ENCODE data around the gene ANGPTL4. TPM values are rescaled to one million over a fixed set of nuclear protein-coding genes. Genes with fewer than 3 reads are reported as not detected.
A peak's percentile ranks its signal among the peaks of the same experiment; 100 is the strongest.

ANGPTL4 gene
- total RNA-seq, 1 donor from 2014 or later: 6.3 TPM

DNA sequence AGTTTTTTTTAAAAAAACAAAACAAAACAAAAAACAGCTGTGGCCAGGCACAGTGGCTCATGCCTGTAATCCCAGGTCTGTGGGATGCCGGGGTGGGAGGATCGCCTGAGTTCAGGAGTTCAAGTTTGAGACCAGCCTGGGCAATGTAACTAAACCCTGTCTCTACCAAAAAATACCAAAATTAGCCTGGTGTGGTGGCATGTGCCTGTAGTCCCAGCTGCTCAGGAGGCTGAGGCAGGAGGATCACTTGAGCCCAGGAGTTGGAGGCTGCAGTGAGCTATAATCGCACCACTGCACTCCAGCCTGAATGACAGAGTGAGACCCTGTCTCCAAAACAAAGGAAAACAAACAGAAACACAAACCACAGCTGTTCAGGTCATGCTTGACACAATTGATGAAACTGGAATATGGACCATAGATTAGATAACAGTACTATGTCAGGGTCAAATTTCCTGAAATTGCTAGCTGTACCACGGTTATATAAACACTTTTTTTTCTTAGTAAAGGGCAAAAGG lies 6.9 kb upstream of the ANGPTL4 start:
- no peak for ATAC-seq
- H3K36me3 ChIP-seq: no peaks in the 10 kb centered on the region
- intact Hi-C loops (cut with DNase I): loop anchor here (5.0 kb wide), 1 partner anchor 40 kb away; no protein-coding TSS in a partner anchor
- no peaks in the 10 kb centered on the region for H3K9me3 ChIP-seq
- H3K27me3 ChIP-seq: no peaks in the 10 kb centered on the region
- no peak for DNase-seq
- peaks cover 43% of the 10 kb centered on the region for H3K4me1 ChIP-seq
- H3K27ac ChIP-seq: no peak overlapping the region
- H3K4me3 ChIP-seq: no peak overlapping the region
- TF ChIP-seq, protein P1, sequence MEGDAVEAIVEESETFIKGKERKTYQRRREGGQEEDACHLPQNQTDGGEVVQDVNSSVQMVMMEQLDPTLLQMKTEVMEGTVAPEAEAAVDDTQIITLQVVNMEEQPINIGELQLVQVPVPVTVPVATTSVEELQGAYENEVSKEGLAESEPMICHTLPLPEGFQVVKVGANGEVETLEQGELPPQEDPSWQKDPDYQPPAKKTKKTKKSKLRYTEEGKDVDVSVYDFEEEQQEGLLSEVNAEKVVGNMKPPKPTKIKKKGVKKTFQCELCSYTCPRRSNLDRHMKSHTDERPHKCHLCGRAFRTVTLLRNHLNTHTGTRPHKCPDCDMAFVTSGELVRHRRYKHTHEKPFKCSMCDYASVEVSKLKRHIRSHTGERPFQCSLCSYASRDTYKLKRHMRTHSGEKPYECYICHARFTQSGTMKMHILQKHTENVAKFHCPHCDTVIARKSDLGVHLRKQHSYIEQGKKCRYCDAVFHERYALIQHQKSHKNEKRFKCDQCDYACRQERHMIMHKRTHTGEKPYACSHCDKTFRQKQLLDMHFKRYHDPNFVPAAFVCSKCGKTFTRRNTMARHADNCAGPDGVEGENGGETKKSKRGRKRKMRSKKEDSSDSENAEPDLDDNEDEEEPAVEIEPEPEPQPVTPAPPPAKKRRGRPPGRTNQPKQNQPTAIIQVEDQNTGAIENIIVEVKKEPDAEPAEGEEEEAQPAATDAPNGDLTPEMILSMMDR (IDR thresholded peaks at IDR 0.05): no peak

DNA sequence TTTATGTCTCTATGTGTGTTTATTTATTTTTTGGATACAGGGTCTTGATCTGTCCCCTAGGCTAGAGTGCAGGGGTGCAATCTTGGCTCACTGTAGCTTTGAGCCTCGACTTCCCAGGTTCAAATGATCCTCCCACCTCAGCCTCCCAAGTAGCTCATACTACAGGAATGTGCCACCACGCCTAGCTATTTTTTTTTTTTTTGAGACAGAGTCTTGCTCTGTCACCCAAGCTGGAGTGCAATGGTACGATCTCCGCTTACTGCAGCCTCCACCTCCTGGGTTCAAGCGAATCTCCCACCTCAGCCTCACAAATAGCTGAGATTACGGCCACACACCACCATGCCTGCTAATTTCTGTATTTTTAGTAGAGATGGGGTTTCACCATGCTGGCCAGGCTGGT lies 5.0 kb upstream of the ANGPTL4 start:
- H3K27ac ChIP-seq: no peak overlapping the region
- intact Hi-C loops (cut with DNase I): loop anchor here (5.0 kb wide), 1 partner anchor 38 kb away; no protein-coding TSS in a partner anchor
- H3K9me3 ChIP-seq: no peaks in the 10 kb centered on the region
- no peak for DNase-seq
- peaks cover 49% of the 10 kb centered on the region for H3K4me1 ChIP-seq
- H3K36me3 ChIP-seq: no peaks in the 10 kb centered on the region
- TF ChIP-seq, protein P1 (IDR thresholded peaks at IDR 0.05): no peak
- no peak overlapping the region for H3K4me3 ChIP-seq
- H3K27me3 ChIP-seq: no peaks in the 10 kb centered on the region
- ATAC-seq: no peak

DNA sequence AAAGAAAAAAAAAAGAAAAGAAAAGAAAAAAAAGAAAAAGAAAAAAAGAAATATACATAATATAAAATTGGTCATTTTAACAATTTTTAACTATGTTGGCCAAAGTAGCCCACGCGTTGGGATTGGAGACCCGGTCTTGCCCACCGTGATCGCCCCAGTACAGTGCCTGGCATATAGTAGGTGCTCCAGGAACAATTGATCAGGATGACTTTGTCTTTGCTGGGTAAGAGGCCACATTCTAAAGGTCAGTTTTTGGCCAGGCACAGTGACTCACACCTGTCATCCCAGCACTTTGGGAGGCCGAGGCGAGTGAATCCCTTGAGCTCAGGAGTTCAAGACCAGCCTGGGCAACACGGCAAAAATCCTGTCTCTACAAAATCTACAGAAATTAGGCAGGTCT lies 3.8 kb upstream of the ANGPTL4 start:
- Histone ChIP-seq H3K9me3 (no peaks in the 10 kb centered on the region), H3K4me1 (peaks cover 47% of the 10 kb centered on the region), H3K36me3 (no peaks in the 10 kb centered on the region), H3K27ac (no peak overlapping the region), H3K4me3 (no peak overlapping the region), H3K27me3 (no peaks in the 10 kb centered on the region)
- intact Hi-C loops (cut with DNase I): no loop called here
- TF ChIP-seq, protein P1 (IDR thresholded peaks at IDR 0.05): no peak
- DNase-seq (no peak), ATAC-seq (no peak)

DNA sequence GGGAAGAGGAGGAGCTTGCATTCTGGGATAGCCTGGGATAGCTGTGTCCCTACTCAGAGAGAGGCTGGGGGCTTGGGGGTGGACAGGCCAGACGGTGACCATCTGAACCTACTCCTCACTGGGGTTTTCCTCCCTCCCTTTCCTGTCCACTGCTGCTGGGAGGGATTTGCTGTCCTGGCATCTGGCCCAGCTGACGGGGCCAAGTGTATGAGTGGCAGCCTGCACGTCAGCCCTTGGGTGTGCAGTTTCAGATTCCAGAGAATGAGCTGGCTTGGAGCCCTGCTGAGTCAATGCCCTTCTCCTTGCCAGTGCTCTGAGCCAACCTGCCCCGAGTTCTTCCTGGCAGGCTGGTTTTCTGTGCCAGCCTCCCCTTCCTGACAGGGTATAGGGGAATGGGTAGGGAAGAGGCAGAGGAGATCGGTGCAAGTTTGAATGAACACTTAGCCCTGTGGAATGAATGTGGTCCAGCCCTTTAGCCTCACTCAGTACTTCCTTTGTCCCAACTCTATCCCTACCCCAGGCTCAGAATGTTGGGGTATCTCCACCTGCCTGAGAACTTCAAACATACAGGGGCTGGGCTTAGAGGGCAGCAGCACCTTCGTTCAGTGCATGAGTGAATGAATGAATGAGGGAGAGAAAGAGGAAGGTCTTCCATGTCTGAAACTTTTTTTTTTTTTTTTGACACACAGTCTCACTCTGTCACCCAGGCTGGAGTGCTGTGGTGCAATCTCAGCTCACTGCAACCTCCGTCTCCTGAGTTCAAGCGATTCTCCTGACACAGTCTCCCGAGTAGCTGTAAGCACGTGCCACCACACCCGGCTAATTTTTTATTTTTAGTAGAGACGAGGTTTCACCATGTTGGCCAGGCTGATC lies 1.8 kb upstream of the ANGPTL4 start:
- no peaks in the 10 kb centered on the region for H3K27me3 ChIP-seq
- ATAC-seq (peak; percentile 92), DNase-seq (peak; percentile 95)
- no peaks in the 10 kb centered on the region for H3K36me3 ChIP-seq
- H3K9me3 ChIP-seq: no peaks in the 10 kb centered on the region
- intact Hi-C loops (cut with DNase I): no loop called here
- peaks cover 44% of the 10 kb centered on the region for H3K4me1 ChIP-seq
- TF ChIP-seq, protein P1 (IDR thresholded peaks at IDR 0.05): no peak
- H3K27ac ChIP-seq: peak overlapping the region; percentile 75
- H3K4me3 ChIP-seq: no peak overlapping the region

DNA sequence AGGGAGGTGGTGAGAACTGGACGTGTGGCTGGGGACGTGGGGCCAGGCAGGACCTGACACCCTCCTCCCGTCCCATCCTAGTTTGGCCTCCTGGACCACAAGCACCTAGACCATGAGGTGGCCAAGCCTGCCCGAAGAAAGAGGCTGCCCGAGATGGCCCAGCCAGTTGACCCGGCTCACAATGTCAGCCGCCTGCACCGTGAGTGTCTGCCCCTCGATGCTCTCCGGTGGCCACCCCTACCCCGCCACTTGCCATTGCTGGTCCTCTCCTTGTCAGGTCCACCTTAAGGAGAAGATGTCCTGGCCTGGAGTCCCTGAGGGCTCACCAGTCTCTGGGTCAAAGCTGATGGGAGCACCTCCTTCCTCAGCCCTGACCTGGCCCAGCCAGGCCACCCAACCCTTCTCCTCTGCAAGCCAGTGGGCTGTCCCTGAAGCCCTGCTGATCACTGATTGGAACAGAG lies 2.2 kb downstream of the ANGPTL4 start:
- DNase-seq: no peak
- Histone ChIP-seq H3K27me3 (no peaks in the 10 kb centered on the region), H3K9me3 (no peaks in the 10 kb centered on the region), H3K4me1 (peaks cover 56% of the 10 kb centered on the region), H3K27ac (no peak overlapping the region), H3K4me3 (no peak overlapping the region), H3K36me3 (no peaks in the 10 kb centered on the region)
- no peak for ATAC-seq
- intact Hi-C loops (cut with DNase I): no loop called here
- TF ChIP-seq, protein P1 (IDR thresholded peaks at IDR 0.05): no peak
